Astrocyte of the spinal cord (primary cell): ENCODE measurements around the gene SMIM36.

Source experiments
- DNase-seq: peaks from one replicate; pipeline ENCODE4 v3.0.0; 2011; ENCODE audit warnings: low read depth, low spot score
- H3K4me3 ChIP-seq: 2 replicates; pipeline ENCODE4 v1.5.1; 2011; ENCODE audit warnings: low read depth, mild to moderate bottlenecking, low read length, moderate library complexity
- in situ Hi-C: cut with HindIII; loops from 2 replicates; pipeline ENCODE4 v1.10.0; 2017; ENCODE audit warnings: low sequenced_read_pairs
- TF ChIP-seq, protein P1 (sequence below): IDR thresholded peaks from 2 replicates; pipeline ENCODE4 v1.5.1; 2012; ENCODE audit warnings: low read depth, mild to moderate bottlenecking, low read length, inconsistent platforms

The SMIM36 gene

DNA sequence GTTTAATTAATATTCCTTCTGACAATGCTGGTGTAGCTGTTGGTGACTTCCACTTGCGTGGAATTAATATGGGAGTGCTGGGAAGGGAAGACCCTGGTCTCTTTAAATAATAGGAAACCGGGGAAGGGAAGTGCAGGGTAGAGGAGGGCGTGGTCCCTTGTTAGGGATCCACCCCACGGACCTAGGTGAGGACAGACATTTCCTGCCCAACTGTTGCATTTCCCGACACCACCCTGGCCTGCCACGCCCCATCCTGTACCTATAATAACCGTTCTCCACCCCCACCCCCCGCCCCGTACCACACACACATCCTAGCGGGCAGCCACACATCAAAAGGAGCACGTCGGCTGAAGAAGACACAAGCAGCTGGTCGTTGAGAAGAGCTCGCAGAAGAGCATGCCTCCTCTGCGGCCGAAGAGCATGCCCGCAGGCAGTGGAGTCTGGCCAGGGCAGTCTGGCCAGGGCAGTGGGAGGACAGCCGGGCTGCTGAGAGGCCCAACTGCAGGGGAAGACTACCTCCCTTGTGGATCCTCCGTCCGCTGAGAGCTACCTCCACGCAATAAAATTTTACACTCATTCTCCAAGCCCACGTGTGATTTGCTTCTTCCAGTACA is 52.9 kb downstream of the SMIM36 start:
- in situ Hi-C loops = no loop called here
- TF ChIP-seq, protein P1, sequence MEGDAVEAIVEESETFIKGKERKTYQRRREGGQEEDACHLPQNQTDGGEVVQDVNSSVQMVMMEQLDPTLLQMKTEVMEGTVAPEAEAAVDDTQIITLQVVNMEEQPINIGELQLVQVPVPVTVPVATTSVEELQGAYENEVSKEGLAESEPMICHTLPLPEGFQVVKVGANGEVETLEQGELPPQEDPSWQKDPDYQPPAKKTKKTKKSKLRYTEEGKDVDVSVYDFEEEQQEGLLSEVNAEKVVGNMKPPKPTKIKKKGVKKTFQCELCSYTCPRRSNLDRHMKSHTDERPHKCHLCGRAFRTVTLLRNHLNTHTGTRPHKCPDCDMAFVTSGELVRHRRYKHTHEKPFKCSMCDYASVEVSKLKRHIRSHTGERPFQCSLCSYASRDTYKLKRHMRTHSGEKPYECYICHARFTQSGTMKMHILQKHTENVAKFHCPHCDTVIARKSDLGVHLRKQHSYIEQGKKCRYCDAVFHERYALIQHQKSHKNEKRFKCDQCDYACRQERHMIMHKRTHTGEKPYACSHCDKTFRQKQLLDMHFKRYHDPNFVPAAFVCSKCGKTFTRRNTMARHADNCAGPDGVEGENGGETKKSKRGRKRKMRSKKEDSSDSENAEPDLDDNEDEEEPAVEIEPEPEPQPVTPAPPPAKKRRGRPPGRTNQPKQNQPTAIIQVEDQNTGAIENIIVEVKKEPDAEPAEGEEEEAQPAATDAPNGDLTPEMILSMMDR = no peak
- H3K4me3 ChIP-seq = no peak overlapping the region
- DNase-seq = no peak

DNA sequence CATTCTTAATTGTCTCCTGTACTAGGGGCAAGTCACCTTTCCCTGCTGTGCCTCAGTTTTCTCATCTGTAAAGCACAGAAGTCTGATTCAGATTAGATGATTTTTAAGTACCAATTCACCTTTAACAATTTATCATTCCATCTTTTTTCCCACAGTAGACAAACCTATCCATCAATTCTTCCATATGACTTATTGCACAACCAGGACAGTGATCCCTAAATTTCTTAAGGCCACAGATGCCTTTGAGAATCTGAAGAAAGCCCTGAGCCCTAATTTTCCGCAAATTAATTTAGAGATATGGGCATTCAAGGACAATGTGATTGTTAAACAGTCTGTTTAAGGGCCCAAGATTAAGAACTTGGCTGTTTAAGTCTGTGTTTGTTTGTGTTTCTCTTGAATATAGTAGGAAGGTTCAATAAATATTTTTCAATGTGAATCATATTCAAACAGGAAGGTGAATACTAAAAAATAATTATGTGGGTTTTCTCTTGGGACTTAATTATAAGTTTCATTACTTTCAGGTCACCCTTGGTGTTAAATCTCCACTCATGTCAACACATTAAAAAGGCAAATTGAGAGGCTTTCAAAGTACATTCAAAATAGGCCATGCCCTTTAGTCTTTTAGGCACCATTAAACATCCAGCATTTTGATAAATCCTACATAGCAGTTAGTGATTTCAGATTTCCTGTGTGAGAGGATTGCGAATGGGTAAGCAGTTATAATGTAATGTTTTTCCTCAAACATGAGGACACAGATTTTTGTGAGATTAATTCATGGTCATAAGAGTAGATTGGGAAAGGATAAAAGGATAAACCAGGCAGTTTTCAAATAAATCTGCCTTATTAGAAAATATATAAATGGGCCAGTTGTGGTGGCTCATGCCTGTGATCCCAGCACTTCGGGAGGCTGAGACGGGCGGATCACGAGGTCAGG is 54.7 kb downstream of the SMIM36 start:
- TF ChIP-seq, protein P1 = no peak
- in situ Hi-C loops = no loop called here
- no peak overlapping the region for H3K4me3 ChIP-seq
- DNase-seq = no peak

DNA sequence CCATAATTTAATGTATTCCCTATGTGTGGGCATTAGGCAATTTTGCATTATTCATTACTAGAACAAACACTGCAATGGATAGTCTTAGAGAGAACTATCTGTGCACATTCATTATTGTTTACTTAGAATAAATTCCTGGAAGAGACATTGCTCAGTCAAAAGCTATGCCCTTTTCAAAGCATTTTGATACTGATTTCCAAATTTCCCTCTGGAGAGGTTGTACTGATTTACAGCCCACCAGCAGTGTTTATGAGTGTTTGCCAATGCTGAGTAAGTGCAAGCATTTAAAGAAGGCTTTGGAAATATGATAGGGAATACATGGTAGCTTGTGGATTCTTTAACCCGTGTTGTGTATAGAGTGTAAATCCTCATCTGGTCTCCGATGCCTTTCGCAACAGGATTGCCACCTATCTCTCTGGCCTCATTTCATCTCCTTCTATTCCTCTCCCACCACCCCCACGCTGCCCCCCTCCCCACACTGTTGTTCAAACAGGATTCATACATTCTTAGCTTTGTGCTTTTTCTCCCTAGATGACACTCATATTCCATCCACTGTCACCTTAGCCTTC is 56.3 kb downstream of the SMIM36 start:
- TF ChIP-seq, protein P1 = no peak
- in situ Hi-C loops = no loop called here

DNA sequence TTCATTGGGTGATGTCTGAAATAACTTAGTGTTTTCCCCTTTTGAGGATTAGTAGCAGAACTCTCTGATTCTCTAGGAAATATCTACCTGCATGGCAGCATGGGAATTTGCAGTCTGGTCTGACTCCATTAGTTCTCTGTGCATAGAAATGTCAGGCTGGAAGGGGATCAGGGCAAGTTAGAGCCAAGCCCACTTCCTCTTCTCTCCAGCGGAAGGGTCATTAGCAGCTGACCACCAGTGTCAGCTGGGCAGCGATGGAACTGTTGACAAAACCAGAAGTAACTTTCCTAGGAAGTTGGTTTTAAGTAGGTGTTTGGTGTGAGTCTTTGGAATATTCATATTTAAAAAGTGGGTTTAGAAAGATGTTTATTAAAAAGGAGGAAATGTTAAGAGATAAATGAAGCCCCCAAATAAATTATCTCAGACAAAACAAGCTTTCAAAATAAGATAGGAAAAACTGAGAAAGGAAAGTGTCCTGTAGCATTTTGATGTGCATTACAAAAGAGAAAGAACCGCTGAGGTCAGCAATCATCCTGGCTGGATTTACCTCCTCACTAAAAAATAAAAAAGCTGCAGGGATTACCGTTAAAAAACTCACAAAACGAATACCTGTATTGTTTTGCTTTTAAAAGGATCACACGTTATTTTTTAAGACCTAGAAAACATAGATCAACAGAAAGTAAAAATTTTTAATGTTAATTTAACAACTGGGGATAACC is 57.3 kb downstream of the SMIM36 start:
- no peak for DNase-seq
- in situ Hi-C loops = no loop called here

More for the DNA sequence above, 56.3 kb downstream of the SMIM36 start:
- no peak overlapping the region for H3K4me3 ChIP-seq
- DNase-seq = peak; percentile 73

DNA sequence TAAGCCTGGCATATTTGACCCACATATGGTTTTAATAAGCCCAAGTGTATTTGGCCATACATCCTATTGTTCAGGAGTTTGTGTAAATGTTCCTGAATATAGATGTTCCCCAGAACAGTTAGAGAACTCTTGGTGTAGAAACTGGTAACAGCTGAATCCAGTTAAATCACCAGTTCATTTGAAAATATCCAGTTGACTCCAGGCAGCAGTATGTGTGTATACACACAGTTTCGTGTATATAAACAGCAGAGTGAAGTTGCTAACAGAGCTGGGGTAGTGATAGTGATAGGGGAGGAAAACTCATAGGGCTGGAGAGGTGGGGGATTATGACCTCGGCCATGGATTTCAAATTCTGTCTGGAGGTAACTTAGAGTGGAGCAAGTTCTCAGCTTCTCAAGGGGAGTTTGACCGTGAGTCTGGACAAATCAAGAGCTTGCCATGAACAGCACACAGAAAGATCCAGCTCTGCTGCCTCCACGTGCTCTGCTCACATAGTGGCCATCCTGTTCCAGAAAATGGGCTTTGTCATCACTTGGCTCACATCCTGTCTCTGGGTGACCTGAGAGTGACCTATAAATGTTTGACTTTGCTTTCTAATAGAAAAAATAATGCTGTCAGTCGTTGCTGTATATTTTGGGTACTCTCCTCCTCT is 59.0 kb downstream of the SMIM36 start:
- TF ChIP-seq, protein P1 = no peak
- H3K4me3 ChIP-seq = no peak overlapping the region
- peak; percentile 80 for DNase-seq
- in situ Hi-C loops = no loop called here

More for the DNA sequence above, 57.3 kb downstream of the SMIM36 start:
- no peak overlapping the region for H3K4me3 ChIP-seq
- TF ChIP-seq, protein P1 = no peak

DNA sequence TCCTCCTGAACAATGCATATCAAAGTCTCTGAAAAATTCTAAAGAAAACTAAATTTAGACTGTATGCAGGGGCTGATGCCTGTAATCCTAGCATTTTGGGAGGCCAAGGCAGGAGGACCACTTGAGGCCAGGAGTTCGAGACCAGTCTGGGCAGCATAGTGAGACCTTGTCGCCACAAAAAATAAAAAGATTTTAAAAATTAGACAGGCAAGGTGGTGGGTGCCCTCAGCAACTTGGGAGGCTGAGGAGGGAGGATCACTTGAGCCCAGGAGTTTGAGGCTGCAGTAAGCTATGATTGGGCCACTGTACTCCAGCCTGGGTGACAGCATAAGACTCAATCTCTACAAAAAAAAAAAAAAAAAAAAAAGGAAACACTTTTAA is 59.5 kb downstream of the SMIM36 start:
- no peak overlapping the region for H3K4me3 ChIP-seq
- TF ChIP-seq, protein P1 = no peak
- DNase-seq = no peak
- in situ Hi-C loops = no loop called here
